GM12872 (cell line): ENCODE results near the gene CHST13.

Experiments
- TF ChIP-seq, protein P1 (sequence below): IDR thresholded peaks from 3 replicates; pipeline ENCODE4 v1.5.1; 2011; ENCODE audit warnings: low read depth, mild to moderate bottlenecking, low read length, moderate library complexity; ENCODE audit not compliant: insufficient read depth

CHST13 gene

DNA sequence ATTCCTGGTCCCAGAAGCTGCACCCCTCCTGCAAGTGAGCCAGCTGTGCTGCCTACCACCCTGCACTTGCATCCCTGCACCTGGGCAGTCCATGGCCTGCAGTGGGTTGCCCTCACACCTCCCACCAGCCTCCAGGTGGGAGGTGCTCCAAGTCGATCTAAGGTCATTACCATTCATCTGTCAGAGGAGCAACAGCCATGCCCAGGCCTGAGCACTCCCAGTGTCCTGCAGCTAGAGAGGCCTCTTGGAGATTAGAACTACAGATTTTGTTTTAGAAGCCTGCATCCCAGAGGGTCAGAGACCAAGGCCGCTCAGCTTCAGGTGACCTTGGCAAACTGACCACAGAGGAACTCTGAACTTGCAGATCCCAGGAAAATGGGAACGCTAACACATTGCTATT lies 39.3 kb upstream of the CHST13 start:
- TF ChIP-seq, protein P1, sequence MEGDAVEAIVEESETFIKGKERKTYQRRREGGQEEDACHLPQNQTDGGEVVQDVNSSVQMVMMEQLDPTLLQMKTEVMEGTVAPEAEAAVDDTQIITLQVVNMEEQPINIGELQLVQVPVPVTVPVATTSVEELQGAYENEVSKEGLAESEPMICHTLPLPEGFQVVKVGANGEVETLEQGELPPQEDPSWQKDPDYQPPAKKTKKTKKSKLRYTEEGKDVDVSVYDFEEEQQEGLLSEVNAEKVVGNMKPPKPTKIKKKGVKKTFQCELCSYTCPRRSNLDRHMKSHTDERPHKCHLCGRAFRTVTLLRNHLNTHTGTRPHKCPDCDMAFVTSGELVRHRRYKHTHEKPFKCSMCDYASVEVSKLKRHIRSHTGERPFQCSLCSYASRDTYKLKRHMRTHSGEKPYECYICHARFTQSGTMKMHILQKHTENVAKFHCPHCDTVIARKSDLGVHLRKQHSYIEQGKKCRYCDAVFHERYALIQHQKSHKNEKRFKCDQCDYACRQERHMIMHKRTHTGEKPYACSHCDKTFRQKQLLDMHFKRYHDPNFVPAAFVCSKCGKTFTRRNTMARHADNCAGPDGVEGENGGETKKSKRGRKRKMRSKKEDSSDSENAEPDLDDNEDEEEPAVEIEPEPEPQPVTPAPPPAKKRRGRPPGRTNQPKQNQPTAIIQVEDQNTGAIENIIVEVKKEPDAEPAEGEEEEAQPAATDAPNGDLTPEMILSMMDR = no peak

DNA sequence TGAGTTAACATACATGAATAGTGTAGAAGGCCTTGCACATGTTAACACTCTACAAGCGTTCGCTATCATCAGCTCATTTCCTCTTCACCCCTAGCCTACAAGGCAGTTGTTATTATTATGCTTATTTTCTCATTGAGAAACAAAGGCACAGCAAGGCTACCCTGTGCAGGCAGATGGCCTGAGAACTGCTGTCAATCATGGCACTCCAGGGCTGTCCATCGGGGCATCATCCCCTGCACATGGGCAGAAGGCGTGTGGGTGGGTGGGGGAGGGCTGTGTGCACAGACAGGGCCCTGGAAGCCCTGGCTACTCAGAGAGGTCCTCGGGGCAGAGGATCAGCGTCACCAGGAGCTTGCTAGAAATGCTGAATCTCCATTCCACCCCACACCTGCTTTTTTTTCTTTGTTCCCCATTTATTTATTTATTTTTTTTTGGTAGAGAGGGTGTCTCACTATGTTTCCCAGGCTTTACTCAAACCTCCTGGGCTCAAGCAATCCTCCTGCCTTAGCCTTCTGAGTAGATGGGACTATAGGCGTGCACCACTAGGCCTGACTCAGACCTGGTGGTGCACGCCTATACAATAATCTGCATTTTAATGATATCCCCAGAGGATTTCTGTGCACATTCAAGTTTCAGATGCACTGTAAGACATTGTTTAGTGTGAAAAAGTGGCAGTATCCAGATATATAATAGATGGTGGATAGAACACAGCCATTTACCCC lies 38.6 kb upstream of the CHST13 start:
- TF ChIP-seq, protein P1 = no peak

DNA sequence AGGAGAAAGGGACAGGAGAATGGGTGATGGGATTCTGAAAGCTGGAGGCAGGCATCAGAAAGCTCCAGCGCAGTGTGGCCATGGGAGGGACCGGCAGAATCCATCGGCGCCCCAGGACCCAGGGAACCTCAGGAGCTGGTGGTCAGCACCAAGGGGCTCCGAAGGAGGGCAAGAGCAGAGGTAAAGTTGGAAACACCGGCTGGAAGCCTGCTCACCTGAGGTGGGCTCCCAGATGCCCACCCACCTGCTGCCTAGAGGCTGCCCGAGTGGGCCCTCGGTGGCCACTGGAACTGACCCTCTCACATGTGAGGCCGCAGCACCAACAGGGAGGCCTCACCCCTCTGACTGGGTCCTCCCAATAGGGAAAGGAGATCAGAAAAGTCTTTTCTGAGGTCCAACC lies 38.0 kb upstream of the CHST13 start:
- TF ChIP-seq, protein P1 = no peak

DNA sequence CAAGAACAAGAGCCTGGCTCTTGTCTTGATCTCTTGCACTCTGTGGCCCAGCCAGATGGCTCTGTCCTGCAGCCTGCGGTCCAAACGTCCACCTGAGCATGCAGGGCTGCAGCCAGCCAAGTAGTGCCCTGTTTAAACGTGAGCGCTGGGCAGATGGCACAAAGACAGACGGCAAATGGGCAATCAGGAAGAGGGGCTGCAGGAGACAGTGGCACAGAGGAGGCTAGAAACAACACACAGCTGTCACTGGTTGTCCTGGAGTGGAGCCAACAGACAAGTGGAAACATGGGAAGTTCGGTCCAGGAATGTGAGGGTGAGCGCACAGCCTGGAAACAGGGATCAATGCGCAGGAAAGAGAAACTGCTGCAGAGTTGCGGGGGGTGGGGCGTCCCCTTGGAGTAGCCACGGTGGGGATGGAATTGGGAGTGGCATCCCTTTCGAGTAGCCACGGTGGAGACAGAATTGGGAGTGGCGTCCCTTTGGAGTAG lies 37.6 kb upstream of the CHST13 start:
- TF ChIP-seq, protein P1 = no peak

DNA sequence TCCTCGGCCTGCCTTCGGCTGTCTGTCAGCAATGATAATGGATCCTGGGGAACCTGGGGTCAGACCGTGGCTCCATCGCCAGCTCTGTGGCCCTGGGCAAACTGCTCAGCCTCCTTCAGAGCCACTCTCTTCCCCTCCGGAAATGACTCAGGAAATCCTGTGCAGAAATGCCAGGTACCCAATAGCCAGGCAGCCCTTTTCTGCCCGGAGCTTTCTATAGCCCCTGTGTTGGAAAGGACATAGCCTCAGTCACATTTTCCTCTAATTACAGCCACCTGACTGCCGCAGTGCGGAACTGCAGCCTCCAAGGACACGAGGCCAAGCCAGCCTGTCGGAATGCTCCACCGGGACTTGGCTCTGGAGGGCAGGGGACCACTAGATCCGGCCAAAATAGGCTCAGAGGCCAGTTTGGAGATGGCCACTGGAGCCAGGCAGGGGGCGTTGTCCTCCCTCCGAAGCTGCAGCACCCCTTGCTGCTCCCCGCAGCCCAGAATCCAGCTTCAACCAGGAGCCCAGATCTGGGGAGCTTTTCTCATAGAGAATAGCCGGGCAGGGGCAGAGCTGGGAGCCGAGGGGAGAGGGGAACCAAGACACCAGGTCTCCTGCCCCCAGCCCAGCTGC lies 36.7 kb upstream of the CHST13 start:
- TF ChIP-seq, protein P1 = no peak

DNA sequence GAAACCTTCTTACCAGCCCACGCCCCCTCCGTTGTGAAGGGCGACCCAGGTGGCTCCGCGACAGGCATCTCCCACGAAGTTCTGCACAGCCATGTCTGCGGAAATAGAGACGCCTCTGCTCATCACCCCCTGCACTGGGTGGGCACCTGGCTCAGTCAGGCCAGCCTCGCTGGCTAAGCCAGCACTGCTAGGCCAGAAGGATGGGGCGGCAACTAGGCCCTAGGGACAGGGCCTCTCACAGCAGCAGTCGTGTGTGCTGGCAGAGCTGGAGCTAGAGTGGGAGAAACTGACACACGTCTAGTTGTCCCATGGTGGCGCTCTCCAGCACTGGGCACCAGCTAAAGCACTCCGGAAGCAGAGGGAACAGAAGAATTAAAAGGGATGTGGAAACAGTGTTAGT lies 35.8 kb upstream of the CHST13 start:
- TF ChIP-seq, protein P1 = no peak

DNA sequence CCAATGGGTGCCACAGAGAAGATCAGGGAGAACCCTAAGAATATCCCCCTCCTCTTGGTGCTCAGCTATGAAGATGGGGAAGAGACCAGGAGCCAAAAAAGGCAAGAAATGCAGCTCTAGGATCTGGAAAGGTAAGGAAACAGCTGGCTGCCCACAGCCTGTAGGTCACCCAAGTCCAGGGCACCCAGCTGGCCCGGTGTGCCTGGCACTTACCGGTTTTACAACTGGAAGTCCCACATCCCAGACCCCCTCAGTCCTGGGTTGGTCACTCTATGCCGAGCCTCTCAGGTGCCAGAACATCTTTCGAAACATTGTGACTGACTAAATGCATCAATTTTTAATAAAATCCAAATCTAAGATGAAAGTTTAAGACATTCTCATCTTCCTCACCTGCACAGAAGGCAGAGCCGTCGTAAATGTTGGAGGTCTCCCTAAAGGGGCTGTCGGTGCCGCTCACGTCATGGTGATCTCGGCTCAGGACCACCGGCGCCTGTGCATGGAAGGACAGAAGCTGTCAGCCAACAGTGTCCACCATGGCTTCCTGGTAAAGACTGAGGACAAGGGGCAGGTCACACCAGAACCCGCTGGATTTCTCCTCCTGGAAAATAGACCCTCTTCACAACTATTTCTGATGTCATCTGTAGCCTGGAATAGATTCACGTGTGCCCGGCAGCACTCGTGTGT lies 34.9 kb upstream of the CHST13 start:
- TF ChIP-seq, protein P1 = no peak
